HG03095 (cell line): Measurements from ENCODE around the gene FRMD5.

ENCODE experiments used
- ATAC-seq: cut with Tn5 transposase; IDR thresholded peaks from one replicate; pipeline ENCODE4 v1.9.1; 2021; ENCODE audit warnings: moderate library complexity; ENCODE audit not compliant: unreplicated experiment

FRMD5 gene

DNA sequence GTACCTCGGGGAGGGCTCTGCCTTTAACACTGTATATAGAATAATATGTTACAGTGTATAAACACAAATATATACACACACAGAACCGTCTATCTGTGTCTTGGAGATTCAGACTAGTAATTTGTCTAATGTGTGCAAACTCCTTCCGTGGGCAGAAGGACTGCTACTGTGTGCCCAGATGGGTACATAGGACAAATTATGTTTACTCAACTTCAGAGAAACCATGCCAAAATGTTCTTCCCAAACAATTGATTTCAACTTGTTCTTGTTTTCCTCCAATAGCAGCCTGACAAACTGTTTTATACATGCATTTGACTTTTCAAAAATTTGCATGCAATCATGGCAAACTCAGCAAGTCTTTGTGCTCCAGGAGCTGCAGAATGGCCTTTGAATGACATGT lies 97.5 kb downstream of the FRMD5 start:
- ATAC-seq = no peak

DNA sequence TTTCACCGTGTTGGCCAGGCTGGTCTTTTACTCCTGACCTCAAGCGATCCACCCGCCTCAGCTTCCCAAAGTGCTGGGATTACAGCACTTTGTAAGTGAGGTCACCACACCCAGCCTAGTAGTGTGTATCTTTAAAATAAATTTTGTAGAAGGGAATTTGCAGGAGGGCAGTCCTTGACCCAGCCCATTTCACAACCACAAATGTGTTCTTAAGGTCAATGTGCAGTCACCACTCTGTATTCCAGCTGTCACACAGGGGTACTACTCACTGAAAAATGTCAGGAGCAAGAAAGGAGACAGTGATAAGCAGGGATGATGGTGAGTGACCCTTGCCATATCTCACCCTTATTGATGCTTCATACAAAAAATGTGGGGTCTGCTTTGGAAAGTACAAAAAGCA lies 98.5 kb downstream of the FRMD5 start:
- no peak for ATAC-seq

DNA sequence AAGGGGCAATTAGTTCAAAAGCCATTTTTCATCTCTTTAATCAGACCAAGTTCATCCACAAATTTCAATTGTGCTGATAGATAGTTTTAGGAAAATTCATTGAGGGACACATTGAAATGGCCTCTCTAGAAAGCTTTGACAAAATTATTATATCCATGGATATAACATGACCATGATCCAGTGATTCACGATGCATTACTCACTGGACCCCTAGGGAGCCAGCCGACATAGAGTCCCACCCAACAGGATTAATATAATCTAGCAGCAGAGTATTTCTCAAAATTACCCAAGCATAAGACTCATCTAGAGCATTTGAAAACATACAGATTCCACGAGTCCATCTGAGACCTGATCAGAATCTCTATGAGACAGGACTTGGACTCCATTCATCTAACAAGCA lies 100.3 kb downstream of the FRMD5 start:
- no peak for ATAC-seq

DNA sequence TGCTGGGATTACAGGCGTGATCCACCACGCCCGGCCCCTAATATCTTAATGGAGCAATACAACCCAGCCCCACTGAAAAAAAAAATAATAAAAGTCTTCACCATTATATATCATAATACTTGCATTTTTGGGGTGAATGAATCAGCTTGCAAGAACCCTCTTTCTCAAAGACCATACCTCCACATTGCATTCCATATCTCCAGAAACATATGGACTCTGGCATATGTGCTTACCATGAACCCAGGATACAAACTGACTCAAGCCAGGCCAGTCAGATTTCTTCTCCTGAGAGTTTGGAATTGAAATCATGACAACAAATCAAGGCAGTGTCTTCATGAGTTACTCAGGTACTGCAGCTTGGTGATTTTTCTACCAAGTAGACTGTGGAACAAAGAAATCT lies 101.2 kb downstream of the FRMD5 start:
- no peak for ATAC-seq

DNA sequence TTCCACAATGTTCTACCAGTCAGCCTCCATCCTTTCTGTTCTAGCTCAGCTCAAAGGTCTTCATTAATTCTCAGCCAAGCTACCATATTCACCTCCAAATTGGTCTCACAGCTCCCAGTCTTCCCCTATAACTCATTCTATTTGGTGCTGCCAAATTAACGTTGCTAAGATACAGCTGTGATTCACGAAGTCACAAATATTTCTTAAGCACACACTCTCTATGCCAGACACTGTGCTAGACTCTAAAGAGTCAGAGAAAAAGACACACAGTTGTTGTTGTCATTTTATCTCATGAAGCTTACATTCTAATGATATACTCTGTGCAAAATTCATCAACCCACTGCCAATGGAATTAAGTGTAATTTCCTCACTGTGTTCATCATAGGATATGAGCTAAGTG lies 102.8 kb downstream of the FRMD5 start:
- ATAC-seq = no peak

DNA sequence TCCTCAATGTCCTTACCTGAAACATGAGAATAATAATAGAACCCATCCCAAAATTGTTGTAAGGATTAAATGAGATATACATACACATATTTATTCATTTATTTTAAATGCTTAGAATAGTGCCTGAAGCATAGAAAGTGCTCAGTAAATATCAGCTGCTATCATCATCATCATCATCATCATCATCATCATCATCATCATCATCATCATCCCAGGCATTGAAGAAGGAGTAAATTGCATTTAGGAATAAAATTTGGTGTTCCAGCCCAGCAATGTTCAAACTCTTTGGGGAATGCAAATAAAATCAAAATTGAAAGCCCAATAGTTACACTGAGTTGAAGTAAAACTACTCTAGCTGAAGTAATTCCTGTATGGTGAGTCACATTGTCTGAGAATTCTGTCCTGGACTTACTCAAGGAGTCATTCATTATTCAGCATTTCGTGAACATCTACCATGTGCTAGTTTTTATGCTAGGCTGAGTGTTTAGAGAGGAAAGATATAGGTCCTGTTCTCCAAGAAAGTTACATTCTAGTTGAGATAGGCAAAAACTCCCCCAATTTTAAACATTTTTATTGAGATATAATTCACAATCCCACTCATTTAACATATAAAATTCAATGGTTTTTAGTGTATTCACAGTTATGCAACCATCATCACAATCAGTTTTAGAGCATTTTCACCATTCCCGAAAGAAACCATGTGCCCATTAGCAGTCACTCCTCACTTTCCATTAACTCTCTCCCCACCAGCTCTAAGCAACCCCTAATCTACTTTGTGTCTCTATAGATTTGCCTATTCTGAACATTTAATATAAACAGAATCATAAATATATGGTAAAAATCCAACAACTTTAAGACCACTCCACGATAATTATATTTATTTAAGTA lies 107.2 kb downstream of the FRMD5 start:
- ATAC-seq = no peak

DNA sequence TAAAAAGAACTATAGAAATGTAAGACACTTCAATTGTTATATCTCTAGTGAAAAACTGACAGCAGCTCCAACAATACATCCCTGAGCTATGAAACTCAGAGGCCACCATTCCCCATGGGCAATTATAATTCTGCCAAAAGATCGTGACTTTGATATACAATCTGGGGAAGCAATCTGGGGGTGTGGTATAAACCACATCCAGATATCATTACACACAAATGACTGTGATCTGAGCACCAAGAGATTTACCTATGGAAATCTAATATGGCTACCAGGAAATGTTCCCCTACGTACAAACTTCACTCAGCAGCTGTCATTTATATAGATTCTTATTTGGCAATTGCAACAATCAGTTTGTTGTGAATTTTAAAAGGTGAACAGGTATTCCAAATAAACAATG lies 110.3 kb downstream of the FRMD5 start:
- no peak for ATAC-seq

DNA sequence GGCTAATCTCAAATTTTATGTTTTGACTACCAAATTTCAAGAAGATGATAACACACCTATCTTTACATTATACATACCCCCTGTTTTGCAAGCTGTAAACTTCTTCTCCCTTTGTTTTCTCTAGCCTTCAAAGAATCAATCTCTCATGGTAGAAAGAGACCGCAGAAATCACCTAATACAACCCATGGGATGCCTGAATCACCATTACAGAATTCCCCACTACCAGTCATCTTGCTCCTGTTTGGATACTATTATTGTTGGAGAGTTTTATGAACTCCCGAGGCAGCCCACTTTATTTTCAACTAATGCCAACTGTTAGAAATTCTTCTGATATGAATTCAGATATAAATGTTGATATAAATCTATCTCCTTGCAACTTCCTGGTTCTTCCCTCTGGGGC lies 110.9 kb downstream of the FRMD5 start:
- no peak for ATAC-seq

DNA sequence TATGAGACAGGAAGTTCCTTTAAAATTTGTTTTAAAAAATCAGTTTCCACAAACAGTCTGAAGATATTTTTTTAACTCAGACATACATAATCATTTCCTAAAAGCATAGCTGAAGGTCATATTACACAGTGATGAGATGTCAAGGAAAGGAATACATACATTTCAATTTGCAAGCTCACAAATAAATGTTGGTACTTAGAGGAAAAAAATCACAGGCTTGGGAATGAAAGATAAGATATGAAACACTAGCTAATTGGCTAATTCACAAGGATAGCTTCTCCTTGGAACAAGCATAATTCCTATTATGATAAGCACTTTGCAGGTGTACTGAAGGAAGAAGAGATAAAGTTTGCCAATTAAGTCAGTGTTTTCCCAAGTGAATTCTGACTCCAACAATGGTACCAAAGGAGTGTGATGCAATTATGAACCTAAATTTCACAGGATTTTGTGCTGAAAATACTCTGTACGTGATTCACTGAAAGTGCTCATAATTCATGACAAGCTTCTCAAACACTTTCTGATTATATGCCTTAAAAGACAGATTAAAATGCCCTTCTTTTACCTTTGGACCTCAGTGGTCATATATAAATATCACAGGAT lies 112.4 kb downstream of the FRMD5 start:
- ATAC-seq = no peak

DNA sequence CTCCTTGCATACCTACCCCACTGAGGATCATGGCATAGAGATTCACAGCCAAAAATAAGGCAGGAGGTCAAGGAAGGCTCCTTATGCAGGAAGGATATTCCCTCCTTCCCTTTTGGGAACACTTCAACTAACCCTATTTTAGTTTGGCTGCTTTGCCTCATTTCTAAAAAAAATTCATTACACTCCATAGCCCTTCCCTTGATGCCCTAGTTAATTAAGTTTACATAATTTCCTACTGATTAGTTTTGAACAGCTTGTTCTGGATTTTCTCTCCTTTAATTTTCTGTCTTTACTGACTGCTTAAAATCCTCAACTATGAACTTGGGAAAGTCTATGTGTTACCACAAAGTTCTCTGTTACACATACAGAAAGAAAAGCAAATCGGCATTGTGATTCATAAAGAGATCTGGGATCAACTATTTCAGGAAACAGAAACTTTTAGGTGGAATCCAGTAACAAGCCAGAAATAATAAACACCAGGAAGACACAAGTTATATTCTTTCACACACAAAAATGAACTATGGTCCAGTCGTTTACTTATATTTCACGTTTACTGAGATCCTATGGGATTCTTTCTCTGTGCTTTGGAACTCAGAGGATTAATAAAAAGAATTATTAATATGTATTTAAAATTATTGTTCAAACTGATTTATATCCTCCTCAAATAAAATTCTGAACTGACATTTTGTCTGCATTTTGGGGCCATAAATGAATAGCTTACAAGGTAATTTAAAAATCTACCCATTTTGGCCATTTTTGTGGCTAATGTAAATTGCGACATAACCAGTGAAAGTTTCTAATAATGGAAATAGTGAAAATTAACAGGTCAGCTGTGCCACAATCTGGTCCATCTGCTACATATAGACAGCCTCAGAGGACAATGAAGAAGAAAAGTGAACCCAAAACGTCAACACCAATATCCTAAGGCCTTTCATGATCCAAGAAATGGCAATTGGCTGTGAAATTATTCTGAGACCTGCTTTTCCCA lies 113.8 kb downstream of the FRMD5 start:
- no peak for ATAC-seq

DNA sequence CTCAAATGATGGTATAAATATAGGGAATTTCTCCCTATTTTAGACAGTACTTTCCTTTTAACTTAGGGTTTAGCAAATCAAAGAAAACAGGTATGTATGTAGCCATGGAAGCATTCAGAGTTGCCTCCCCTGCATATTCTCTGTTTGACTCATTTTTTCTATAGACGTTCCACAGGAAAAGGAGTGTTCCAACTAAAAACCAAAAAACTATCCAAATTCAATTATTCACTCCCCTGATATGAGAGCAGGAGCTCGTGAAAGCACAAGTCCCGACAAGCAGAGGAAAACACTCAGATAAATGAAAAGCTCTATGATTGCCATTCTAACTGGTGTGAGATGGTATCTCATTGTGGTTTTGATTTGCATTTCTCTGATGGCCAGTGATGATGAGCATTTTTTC lies 119.5 kb downstream of the FRMD5 start:
- no peak for ATAC-seq

DNA sequence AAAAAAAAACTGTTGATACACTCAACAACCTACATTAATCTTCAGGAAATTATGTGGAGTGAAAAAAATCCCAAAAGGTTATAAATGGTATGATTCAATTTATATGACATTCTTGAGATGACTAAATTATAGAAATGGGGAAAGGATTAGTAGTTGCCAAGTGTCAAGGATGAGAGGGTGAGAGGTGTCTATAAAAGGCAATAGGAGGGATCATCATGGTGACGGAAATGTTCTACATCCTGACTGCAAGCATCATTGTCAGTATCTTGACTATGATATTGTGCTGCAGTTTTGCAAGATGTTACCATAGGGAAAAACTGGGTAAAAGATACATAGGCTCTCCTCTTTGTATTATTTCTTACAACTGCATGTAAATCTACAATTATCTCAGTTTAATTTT lies 125.6 kb downstream of the FRMD5 start:
- no peak for ATAC-seq

DNA sequence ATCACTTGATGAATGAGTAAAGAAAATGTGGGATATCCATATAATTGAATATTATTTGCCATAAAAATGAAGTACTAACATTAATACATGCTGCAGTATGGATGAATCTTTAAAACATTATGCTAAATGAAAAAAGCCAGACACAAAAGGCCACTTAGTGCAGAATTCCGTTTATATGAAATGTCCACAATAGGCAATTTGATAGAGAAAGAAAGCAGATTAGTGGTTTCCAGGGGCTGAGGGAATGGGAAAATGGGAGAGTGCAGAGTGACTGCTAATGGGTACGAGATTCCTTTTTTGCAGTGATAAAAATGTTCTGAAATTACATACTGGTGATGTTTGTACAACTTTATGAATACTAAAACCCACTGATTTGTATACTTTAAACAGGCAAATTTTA lies 126.7 kb downstream of the FRMD5 start:
- no peak for ATAC-seq

DNA sequence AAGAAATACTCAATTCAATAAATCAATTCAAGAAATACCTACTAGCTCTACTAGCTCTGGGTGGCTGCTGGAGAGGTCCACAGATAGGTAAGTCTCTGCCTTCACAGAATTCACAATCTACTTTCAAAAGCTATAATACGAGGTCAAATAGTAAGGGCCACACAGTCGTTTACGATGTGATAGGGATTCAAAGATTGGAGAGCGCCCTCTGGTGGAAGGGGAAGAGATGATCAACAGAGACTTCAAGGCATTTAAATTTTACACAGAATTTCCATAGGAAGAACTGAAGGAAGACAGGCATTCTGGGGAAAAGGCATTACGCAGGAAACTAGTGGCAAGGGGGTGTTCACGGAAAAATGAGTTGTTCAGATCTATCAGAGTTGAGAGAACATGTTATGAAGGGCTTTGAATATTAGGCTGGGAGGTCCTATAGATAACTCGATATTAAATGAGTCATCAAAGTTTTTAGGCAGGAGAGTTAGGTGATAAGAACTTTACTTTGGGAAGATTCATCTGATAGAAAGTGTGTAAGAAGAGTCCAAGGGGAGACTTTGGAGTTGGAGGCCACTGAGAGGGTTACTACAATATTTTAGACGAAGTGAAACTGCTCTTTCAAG lies 128.8 kb downstream of the FRMD5 start:
- no peak for ATAC-seq

DNA sequence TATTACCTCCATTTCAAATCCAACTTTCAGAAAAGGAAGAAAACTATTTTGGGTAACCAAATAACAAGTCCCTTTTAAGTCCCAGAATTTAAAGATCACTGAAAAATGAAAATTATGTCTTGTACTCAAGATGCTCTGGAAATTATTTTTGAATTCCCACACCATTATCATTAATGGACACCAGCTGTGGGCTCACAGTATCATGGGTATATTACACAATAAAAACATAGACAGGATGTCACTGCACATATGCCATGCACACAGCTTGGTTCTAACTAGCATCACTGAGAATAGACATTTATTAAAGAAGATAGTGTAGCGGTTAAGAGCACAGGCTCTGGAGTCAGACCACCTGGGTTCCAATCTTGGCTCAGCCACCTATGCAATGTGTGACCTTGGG lies 130.4 kb downstream of the FRMD5 start:
- ATAC-seq = no peak

DNA sequence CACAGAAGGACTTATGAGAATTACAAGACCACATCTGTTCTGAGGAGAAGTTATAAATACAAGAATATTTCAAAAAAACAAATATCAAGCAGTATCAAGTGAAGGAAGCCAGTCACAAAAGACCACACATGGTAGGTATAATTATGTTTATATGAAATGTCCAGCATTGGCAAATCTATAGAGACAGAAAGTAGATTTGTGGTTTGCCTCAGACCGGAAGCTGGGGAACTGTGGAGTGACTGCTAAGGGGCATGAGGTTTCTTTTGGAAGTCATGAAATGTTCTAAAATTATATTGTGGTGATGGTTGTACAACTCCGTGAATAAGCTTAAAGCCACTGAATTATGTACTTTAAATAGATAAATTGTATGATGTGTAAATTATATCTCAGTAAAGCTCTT lies 136.9 kb downstream of the FRMD5 start:
- ATAC-seq = no peak

DNA sequence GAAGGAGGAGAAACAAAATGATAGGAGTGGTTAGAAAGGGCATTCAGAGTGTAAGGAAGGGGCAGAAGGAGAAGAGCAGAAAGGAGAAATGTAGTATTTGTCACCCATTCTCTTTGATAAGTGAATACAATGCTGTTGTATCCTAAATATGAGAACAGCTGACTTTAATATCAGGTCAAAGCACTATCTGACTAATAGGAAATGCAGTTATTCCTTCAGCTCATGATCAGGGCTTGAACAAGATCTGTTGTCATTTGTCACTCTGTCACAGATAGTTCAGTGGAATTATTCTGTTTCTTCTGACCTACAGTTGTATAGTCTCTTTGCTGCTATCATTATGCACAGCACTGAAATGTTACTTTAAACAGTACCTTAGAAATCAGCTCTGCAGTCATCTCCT lies 149.4 kb downstream of the FRMD5 start:
- ATAC-seq = no peak

DNA sequence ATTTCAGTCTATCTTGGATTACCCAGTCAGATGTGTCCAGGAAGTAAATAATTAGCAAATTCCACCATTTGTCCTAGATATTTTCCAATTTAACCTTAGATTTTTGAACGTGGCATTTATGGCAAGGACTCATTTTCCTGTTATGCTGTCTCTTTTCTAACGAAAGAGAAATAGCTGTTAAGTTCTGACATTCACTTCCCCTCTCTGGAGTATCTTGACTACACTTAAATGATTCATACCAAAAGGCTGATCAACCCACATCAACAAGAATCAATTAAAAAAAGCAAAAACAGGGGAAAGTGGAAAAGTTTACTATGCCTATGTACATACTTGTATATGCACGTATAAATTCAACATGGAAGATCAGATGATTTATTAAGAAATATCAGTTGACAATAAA lies 149.9 kb downstream of the FRMD5 start:
- no peak for ATAC-seq

DNA sequence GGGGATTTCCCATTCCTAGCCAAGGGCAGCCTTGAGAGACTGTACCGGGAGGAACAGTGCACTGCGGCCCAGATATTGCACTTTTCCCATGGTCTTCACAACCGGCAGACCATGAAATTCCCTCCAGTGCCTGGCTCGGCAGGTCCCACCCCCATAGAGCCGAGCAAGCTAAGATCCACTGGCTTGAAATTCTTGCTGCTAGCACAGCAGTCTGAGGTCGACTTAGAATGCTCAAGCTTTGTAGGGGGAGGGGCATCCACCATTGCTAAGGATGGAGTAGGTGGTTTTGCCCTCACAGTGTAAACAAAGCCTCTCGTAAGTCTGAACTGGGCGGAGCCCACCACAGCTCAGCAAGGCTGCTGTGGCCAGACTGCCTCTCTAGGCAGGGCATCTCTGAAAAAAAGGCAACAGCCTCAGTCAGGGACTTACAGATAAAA lies 156.3 kb downstream of the FRMD5 start:
- no peak for ATAC-seq

DNA sequence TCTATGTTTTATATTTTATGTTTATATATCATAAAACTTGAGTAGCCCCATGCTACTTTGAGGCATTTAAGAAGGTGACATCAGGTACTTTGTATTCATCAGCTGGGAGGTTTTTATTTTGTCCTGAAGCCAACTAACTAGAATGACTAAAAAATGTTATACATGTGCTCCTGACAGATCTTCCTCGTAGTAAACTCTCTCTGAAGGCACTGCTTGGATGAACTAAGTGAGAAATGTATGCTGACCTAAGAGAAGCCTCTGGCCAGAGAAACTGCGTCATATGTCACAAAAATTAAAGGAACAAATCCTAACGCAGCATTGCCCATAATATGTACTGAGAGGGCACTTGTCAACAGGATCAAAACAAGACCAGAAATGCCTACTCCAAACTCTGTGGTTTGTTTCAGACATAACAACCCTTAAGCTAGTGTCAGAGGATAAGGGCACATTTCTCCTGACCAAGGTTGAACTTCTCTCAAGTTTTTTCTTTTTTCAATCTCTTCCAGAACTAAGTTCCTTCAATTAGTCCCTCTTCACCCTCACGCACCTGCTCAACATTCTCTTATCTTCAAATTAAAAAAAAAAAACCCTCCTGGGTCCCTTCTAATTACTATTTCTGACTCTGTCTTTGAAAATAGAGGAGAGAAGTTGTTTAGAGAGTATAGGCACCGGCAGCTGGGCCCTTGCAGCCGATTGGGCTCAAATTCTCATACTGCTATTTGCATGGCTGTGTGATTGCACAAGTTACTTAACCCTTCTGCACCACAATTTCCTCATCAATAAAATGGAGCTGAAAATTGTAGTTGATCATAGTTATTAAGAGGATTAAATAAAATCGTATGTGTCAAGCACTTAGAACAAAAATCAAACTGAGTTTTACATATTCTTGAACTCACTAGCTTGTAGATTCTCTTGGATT lies 159.0 kb downstream of the FRMD5 start:
- ATAC-seq = no peak
